ENCODE results near the gene DDX42.

Gene DDX42

GRCh38 chr17:63817736-63818385, 43.9 kb downstream of the DDX42 start:
- H3K27ac ChIP-seq: no peak overlapping the region
- H3K4me3 ChIP-seq: no peak overlapping the region

- Histone ChIP-seq H3K27ac (peak overlapping the region in 1 of 21 experiments; percentile 0), H3K4me3 (no peak overlapping the region)
Measured at GRCh38 chr17:63819131-63819530, 45.2 kb downstream of the DDX42 start.

- Histone ChIP-seq H3K27ac (peak overlapping the region in 1 of 21 experiments; percentile 0), H3K4me3 (no peak overlapping the region)
Measured at GRCh38 chr17:63819585-63820537, 45.9 kb downstream of the DDX42 start.

GRCh38 chr17:63820963-63821561, 47.1 kb downstream of the DDX42 start:
- no peak overlapping the region for H3K4me3 ChIP-seq
- H3K27ac ChIP-seq: no peak overlapping the region

GRCh38 chr17:63821804-63822203, 47.8 kb downstream of the DDX42 start:
- no peak overlapping the region for H3K27ac ChIP-seq
- no peak overlapping the region for H3K4me3 ChIP-seq

- no peak overlapping the region for H3K27ac ChIP-seq
- H3K4me3 ChIP-seq: no peak overlapping the region
Measured at GRCh38 chr17:63822537-63822936, 48.6 kb downstream of the DDX42 start.

- Histone ChIP-seq H3K27ac (no peak overlapping the region), H3K4me3 (no peak overlapping the region)
Measured at GRCh38 chr17:63823659-63824331, 49.8 kb downstream of the DDX42 start.

GRCh38 chr17:63824362-63824761, 50.4 kb downstream of the DDX42 start:
- H3K27ac ChIP-seq: no peak overlapping the region
- no peak overlapping the region for H3K4me3 ChIP-seq

- peak overlapping the region in 20 of 21 experiments; percentile 85 to 99 (median 96) for H3K27ac ChIP-seq
- peak overlapping the region; percentile 75 to 85 (median 81) for H3K4me3 ChIP-seq
Measured at GRCh38 chr17:63826468-63827001, 52.6 kb downstream of the DDX42 start.

GRCh38 chr17:63827002-63827800, 53.2 kb downstream of the DDX42 start, which contains the start of the genes FTSJ3 and PSMC5:
FTSJ3 (minus strand) TSS chr17:63827663; CDS start chr17:63826902, 761 bp downstream.
PSMC5 (plus strand) TSS chr17:63827431; CDS start chr17:63827491, 60 bp downstream.
- H3K27ac ChIP-seq: peak within 1 kb of the TSS; percentile 55 to 99 (median 96)
- H3K4me3 ChIP-seq: peak within 1 kb of the TSS; percentile 75 to 85 (median 81)

GRCh38 chr17:63827801-63828221, 53.8 kb downstream of the DDX42 start:
- Histone ChIP-seq H3K27ac (peak overlapping the region; percentile 55 to 99 (median 96)), H3K4me3 (peak overlapping the region; percentile 75 to 85 (median 81))

- Histone ChIP-seq H3K27ac (peak overlapping the region in 2 of 21 experiments; percentile 93 to 97), H3K4me3 (peak overlapping the region in 2 of 7 experiments; percentile 81 to 83)
Measured at GRCh38 chr17:63828936-63829335, 55.0 kb downstream of the DDX42 start.

GRCh38 chr17:63830278-63830677, 56.3 kb downstream of the DDX42 start:
- no peak overlapping the region for H3K4me3 ChIP-seq
- H3K27ac ChIP-seq: no peak overlapping the region

GRCh38 chr17:63830904-63831491, 57.0 kb downstream of the DDX42 start:
- Histone ChIP-seq H3K4me3 (no peak overlapping the region), H3K27ac (peak overlapping the region in 1 of 21 experiments; percentile 23)

GRCh38 chr17:63831505-63831904, 57.5 kb downstream of the DDX42 start:
- no peak overlapping the region for H3K4me3 ChIP-seq
- H3K27ac ChIP-seq: peak overlapping the region in 1 of 21 experiments; percentile 23

GRCh38 chr17:63832014-63832413, 58.0 kb downstream of the DDX42 start:
- Histone ChIP-seq H3K4me3 (no peak overlapping the region), H3K27ac (no peak overlapping the region)

GRCh38 chr17:63832455-63832854, 58.5 kb downstream of the DDX42 start:
- Histone ChIP-seq H3K27ac (no peak overlapping the region), H3K4me3 (no peak overlapping the region)

All from skin epidermis (tissue), 12 donors.